ENCODE data around the gene LCTL.

Gene LCTL

DNA sequence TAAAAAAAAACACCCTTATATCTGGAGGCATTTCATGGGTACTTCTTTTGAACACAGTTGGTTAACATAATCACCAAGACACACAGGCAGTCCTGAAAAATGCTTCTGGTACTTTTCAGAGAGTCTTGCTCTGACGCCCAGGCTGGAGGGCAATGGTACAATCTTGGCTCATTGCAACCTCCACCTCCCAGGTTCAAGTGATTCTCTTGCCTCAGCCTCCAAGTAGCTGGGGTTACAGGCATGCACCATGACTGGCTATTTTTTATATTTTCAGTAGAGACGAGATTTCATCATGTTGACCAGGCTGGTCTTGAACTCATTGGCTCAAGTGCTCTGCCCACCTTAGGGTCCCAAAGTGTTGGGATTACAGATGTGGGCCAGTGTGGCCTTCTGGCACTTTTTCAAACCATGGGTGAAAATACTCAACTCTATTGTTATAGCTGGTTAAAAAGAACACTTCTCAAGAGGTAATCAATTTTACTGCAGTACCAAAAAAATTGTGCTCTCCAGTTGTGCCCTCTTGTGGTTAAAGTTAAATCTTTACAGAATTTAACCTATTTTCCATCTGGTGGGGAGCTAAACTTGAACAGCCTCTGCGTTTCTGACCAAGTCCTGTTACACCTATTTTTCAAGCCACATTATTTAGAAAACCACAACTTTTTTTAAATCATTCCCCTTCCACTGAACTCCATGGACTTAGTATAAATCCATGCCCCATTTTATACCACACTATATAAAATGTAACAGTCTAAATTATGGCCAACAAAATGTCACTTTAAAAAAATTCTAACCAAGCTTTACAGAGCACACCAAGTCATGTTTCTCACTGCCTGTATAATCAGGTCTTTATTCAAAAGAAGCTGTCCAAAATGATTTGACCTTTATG lies 67.1 kb downstream of the LCTL start:
- H3K4me3 ChIP-seq (ENCODE audit: low read length), result no peak overlapping the region
- TF ChIP-seq EZH2phosphoT487 (IDR thresholded peaks at IDR 0.05; ENCODE audit: low read depth), result no peak
- TF ChIP-seq, protein P1, sequence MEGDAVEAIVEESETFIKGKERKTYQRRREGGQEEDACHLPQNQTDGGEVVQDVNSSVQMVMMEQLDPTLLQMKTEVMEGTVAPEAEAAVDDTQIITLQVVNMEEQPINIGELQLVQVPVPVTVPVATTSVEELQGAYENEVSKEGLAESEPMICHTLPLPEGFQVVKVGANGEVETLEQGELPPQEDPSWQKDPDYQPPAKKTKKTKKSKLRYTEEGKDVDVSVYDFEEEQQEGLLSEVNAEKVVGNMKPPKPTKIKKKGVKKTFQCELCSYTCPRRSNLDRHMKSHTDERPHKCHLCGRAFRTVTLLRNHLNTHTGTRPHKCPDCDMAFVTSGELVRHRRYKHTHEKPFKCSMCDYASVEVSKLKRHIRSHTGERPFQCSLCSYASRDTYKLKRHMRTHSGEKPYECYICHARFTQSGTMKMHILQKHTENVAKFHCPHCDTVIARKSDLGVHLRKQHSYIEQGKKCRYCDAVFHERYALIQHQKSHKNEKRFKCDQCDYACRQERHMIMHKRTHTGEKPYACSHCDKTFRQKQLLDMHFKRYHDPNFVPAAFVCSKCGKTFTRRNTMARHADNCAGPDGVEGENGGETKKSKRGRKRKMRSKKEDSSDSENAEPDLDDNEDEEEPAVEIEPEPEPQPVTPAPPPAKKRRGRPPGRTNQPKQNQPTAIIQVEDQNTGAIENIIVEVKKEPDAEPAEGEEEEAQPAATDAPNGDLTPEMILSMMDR (IDR thresholded peaks at IDR 0.05; ENCODE audit: low read depth, low read length), result peak; percentile 48
- H3K79me2 ChIP-seq (ENCODE audit: low read length), result peaks cover 50% of the 10 kb centered on the region
- H2AFZ ChIP-seq (ENCODE audit: low read depth, low read length), result no peak overlapping the region
- peak overlapping the region; percentile 60 for H3K27ac ChIP-seq (ENCODE audit: low read length)
- peaks cover 29% of the 10 kb centered on the region for H4K20me1 ChIP-seq (ENCODE audit: insufficient read depth, low read length)
- peaks cover 81% of the 10 kb centered on the region for H3K36me3 ChIP-seq (replicated peaks; ENCODE audit: low read depth, low read length)
- no peaks in the 10 kb centered on the region for H3K27me3 ChIP-seq (ENCODE audit: low read depth, low read length)
- peaks cover 27% of the 10 kb centered on the region for H3K4me1 ChIP-seq (ENCODE audit: low read length)
- H3K4me2 ChIP-seq (ENCODE audit: low read length), result no peak overlapping the region
- H3K9ac ChIP-seq (ENCODE audit: low read length), result no peak overlapping the region
- H3K9me3 ChIP-seq (ENCODE audit: insufficient read depth, low read length), result no peaks in the 10 kb centered on the region
